Mesendoderm (in vitro differentiated cells): ENCODE measurements around the gene SLC35F4.

Experiments
- DNase-seq: peaks from one replicate; pipeline ENCODE4 v3.0.0; 2013
- H2AK5ac ChIP-seq: 2 replicates; pipeline ENCODE4 v1.6.1; 2013; ENCODE audit warnings: low read length, inconsistent platforms
- H2BK120ac ChIP-seq: 2 replicates; pipeline ENCODE4 v1.6.1; 2013; ENCODE audit warnings: low read depth, mild to moderate bottlenecking, low read length, moderate library complexity, mixed read lengths
- H2BK15ac ChIP-seq: replicated peaks from 2 replicates; pipeline ENCODE4 v1.6.1; 2013; ENCODE audit warnings: low read depth, mild to moderate bottlenecking, moderate library complexity
- H2BK5ac ChIP-seq: 2 replicates; pipeline ENCODE4 v1.6.1; 2013; ENCODE audit warnings: low read length, inconsistent platforms
- H3K18ac ChIP-seq: 2 replicates; pipeline ENCODE4 v1.6.1; 2013; ENCODE audit warnings: mild to moderate bottlenecking, low read length, mixed read lengths
- H3K23ac ChIP-seq: one replicate; pipeline ENCODE4 v1.6.1; 2013; ENCODE audit warnings: low read length
- H3K27ac ChIP-seq: 2 replicates; pipeline ENCODE4 v1.5.1; 2013; ENCODE audit warnings: low read depth, mild to moderate bottlenecking, inconsistent platforms, low read length, moderate library complexity
- H3K27me3 ChIP-seq: 2 replicates; pipeline ENCODE4 v1.6.1; 2013; ENCODE audit warnings: low read length, control low read depth, mild to moderate bottlenecking, inconsistent platforms; ENCODE audit not compliant: insufficient read depth, poor library complexity
- H3K36me3 ChIP-seq: 2 replicates; pipeline ENCODE4 v1.6.1; 2013; ENCODE audit warnings: low read length, inconsistent platforms; ENCODE audit not compliant: control insufficient read depth, insufficient read depth
- H3K4ac ChIP-seq: one replicate; pipeline ENCODE4 v1.6.1; 2013; ENCODE audit warnings: low read depth, mild to moderate bottlenecking, low read length, moderate library complexity
- H3K4me1 ChIP-seq: 2 replicates; pipeline ENCODE4 v1.6.1; 2013; ENCODE audit warnings: low read depth, low read length, inconsistent platforms; ENCODE audit not compliant: control insufficient read depth
- H3K4me2 ChIP-seq: 2 replicates; pipeline ENCODE4 v1.6.1; 2013; ENCODE audit warnings: low read length
- H3K4me3 ChIP-seq: 2 replicates; pipeline ENCODE4 v1.5.1; 2013; ENCODE audit warnings: mild to moderate bottlenecking, low read length
- H3K56ac ChIP-seq: one replicate; pipeline ENCODE4 v1.6.1; 2013; ENCODE audit warnings: low read length
- H3K79me1 ChIP-seq: 2 replicates; pipeline ENCODE4 v1.6.1; 2013; ENCODE audit warnings: low read length, inconsistent platforms
- H3K79me2 ChIP-seq: 2 replicates; pipeline ENCODE4 v1.6.1; 2013; ENCODE audit warnings: mild to moderate bottlenecking, low read length; ENCODE audit not compliant: control insufficient read depth, insufficient read depth
- H3K9ac ChIP-seq: 2 replicates; pipeline ENCODE4 v1.6.1; 2013; ENCODE audit warnings: low read length, inconsistent platforms
- H4K5ac ChIP-seq: one replicate; pipeline ENCODE4 v1.6.1; 2013; ENCODE audit warnings: low read length
- H4K8ac ChIP-seq: one replicate; pipeline ENCODE4 v1.6.1; 2013; ENCODE audit warnings: low read depth, mild to moderate bottlenecking, control low read depth, low read length, moderate library complexity
- WGBS: extraction: QIAGEN DNeasy Blood & Tissue Kit; methylation state at CpG from one replicate; pipeline ENCODE4 v1.1.7; 2013; ENCODE audit warnings: low lambda C conversion rate, missing lambda C conversion rate; ENCODE audit not compliant: insufficient coverage; ENCODE audit errors: extremely low coverage; 5-methylcytosine and 5-hydroxymethylcytosine counted together

SLC35F4 gene

DNA sequence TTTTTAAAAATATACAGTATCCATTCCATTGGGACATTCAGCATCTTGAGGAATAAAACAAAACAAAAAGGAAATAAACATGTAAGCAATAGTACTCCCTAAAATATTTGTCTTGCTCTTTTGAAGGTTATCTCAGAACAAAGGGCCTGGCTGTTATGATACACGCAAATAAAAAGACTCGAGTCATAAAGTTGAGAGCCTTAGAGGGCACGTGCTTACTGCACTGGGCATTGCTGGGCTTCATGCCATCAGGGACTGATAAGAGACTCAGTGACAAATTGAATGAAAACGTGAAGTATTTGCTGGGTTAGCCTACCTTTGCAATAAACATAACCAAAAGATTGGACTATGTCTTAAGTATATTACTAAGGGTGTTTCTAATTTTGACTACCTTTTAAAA is 118.9 kb downstream of the SLC35F4 start:
- no peaks in the 10 kb centered on the region for H3K4me1 ChIP-seq
- no peak overlapping the region for H3K4me2 ChIP-seq
- no peak overlapping the region for H4K8ac ChIP-seq
- no peak overlapping the region for H3K23ac ChIP-seq
- no peak overlapping the region for H3K56ac ChIP-seq
- no peaks in the 10 kb centered on the region for H3K27me3 ChIP-seq
- H3K27ac ChIP-seq = no peak overlapping the region
- no peak overlapping the region for H3K4me3 ChIP-seq
- no CpG with 5 or more reads among the region's 4 CpGs for WGBS
- DNase-seq = no peak
- H3K79me1 ChIP-seq = no peaks in the 10 kb centered on the region
- no peak overlapping the region for H2BK120ac ChIP-seq
- no peak overlapping the region for H3K9ac ChIP-seq
- H2AK5ac ChIP-seq = no peak overlapping the region
- H3K18ac ChIP-seq = no peak overlapping the region
- H3K4ac ChIP-seq = no peak overlapping the region
- no peak overlapping the region for H2BK5ac ChIP-seq
- H4K5ac ChIP-seq = no peak overlapping the region
- H3K36me3 ChIP-seq = no peaks in the 10 kb centered on the region
- H3K79me2 ChIP-seq = no peaks in the 10 kb centered on the region
- H2BK15ac ChIP-seq = no peak overlapping the region

DNA sequence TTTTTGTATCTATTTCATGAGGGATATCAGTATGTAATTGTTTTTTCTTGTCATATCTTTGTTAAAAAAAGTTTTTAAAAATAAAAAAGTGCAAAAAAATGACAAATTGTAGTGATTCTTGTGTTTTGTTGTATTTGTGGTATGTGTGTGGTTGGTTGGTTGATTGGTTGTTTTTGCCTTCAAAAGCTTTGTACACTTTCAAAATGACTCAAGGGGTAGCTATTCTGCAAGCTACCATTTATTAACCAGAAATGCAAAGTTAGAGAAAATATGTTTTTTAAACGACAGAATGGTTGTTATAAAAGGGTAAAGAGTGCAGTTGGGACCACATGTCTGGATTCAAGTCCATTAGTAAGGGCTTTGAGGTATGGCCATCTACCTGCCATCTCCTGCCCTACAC is 119.3 kb downstream of the SLC35F4 start:
- H3K27ac ChIP-seq = no peak overlapping the region
- H3K4me2 ChIP-seq = no peak overlapping the region
- no peak overlapping the region for H2BK120ac ChIP-seq
- H3K4ac ChIP-seq = no peak overlapping the region
- no peak overlapping the region for H3K9ac ChIP-seq
- no peak overlapping the region for H3K23ac ChIP-seq
- H4K8ac ChIP-seq = no peak overlapping the region
- H3K79me2 ChIP-seq = no peaks in the 10 kb centered on the region
- no peak for DNase-seq
- no peak overlapping the region for H2AK5ac ChIP-seq
- H2BK5ac ChIP-seq = no peak overlapping the region
- H3K18ac ChIP-seq = no peak overlapping the region
- no peak overlapping the region for H4K5ac ChIP-seq
- H3K27me3 ChIP-seq = no peaks in the 10 kb centered on the region
- no peak overlapping the region for H2BK15ac ChIP-seq
- H3K36me3 ChIP-seq = no peaks in the 10 kb centered on the region
- H3K79me1 ChIP-seq = no peaks in the 10 kb centered on the region
- WGBS = no CpG with 5 or more reads among the region's 1 CpG
- no peak overlapping the region for H3K4me3 ChIP-seq
- H3K56ac ChIP-seq = no peak overlapping the region
- H3K4me1 ChIP-seq = no peaks in the 10 kb centered on the region

DNA sequence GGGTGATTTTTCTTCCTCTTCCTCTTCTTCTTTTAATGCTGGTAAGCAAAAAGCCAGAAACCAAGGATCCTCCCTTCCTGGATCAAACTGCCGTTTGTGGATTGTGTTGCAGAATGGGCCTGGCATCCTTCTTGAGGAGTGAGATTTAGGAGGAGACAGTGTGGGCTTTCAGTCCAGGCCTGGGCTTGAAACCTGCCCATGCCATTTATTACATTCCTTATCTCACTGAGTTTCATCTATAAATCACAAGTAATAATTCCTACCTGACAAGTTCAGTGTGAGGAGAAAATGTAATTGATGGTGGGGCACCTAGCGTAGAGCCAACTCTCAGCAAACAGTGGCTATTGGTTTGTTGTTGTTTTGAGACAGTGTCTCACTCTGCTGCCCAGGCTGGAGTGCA is 126.4 kb downstream of the SLC35F4 start:
- H3K27ac ChIP-seq = no peak overlapping the region
- no peaks in the 10 kb centered on the region for H3K4me1 ChIP-seq
- no peak overlapping the region for H3K23ac ChIP-seq
- H4K8ac ChIP-seq = no peak overlapping the region
- H2BK15ac ChIP-seq = no peak overlapping the region
- H2BK5ac ChIP-seq = no peak overlapping the region
- H3K18ac ChIP-seq = no peak overlapping the region
- no peak overlapping the region for H2BK120ac ChIP-seq
- no peak overlapping the region for H3K4me2 ChIP-seq
- H3K4me3 ChIP-seq = no peak overlapping the region
- H3K36me3 ChIP-seq = no peaks in the 10 kb centered on the region
- no peak overlapping the region for H3K56ac ChIP-seq
- no peak overlapping the region for H3K9ac ChIP-seq
- H4K5ac ChIP-seq = no peak overlapping the region
- no peak for DNase-seq
- no CpG with 5 or more reads among the region's 2 CpGs for WGBS
- no peaks in the 10 kb centered on the region for H3K27me3 ChIP-seq
- H2AK5ac ChIP-seq = no peak overlapping the region
- no peaks in the 10 kb centered on the region for H3K79me2 ChIP-seq
- no peaks in the 10 kb centered on the region for H3K79me1 ChIP-seq
- H3K4ac ChIP-seq = no peak overlapping the region

DNA sequence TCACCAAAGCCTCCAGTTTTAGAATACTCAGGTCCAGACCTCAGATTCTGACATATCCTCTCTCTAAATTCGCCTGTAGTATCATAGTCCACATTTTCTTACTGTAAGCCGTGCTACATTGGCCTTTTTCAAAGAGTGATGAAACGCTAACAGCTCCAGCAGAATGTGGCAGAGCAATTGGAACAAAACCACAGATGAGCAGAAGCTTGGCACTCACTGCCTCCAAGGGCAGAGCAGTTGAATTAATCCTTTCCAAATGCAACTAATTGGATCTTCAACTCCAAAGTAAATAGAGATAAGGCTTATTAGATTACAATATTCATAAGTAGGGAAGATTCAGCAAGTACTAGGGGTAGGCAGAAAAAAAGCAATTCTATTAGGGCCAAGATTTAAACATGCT is 128.3 kb downstream of the SLC35F4 start:
- no peaks in the 10 kb centered on the region for H3K27me3 ChIP-seq
- no peak overlapping the region for H3K27ac ChIP-seq
- H3K4me2 ChIP-seq = no peak overlapping the region
- DNase-seq = no peak
- no peak overlapping the region for H3K23ac ChIP-seq
- no peaks in the 10 kb centered on the region for H3K79me2 ChIP-seq
- H4K5ac ChIP-seq = no peak overlapping the region
- H3K79me1 ChIP-seq = no peaks in the 10 kb centered on the region
- no peak overlapping the region for H3K56ac ChIP-seq
- no peak overlapping the region for H3K4me3 ChIP-seq
- H3K4ac ChIP-seq = no peak overlapping the region
- no peak overlapping the region for H4K8ac ChIP-seq
- no peak overlapping the region for H3K18ac ChIP-seq
- no peaks in the 10 kb centered on the region for H3K36me3 ChIP-seq
- H2BK5ac ChIP-seq = no peak overlapping the region
- H2AK5ac ChIP-seq = no peak overlapping the region
- no peak overlapping the region for H2BK120ac ChIP-seq
- no peak overlapping the region for H2BK15ac ChIP-seq
- no CpG with 5 or more reads among the region's 3 CpGs for WGBS
- no peaks in the 10 kb centered on the region for H3K4me1 ChIP-seq
- H3K9ac ChIP-seq = no peak overlapping the region

DNA sequence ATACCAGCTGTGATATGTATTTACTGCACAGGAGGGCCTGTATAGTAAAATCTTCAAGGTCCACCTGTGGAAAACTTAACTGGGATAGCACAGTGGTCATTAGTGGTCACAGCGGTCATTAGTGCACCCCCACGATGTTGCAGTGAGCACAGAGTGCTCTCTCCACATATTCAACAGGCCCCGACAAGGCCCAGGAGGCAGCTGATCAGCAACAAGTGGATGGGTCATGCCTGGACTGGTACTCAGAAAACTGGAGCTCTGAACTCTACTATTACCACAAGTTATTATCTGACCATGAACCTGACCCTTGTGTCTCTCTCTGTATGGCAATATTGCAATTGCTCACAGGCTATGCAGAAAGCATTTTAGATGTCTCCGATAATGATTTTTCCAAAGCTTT is 129.5 kb downstream of the SLC35F4 start:
- H3K79me1 ChIP-seq = no peaks in the 10 kb centered on the region
- H3K23ac ChIP-seq = no peak overlapping the region
- no peak for DNase-seq
- WGBS = no CpG with 5 or more reads among the region's 4 CpGs
- no peak overlapping the region for H4K8ac ChIP-seq
- no peak overlapping the region for H3K27ac ChIP-seq
- H3K56ac ChIP-seq = no peak overlapping the region
- H2BK5ac ChIP-seq = no peak overlapping the region
- no peak overlapping the region for H3K4ac ChIP-seq
- no peak overlapping the region for H2BK15ac ChIP-seq
- no peak overlapping the region for H2AK5ac ChIP-seq
- no peaks in the 10 kb centered on the region for H3K79me2 ChIP-seq
- no peak overlapping the region for H2BK120ac ChIP-seq
- H3K9ac ChIP-seq = no peak overlapping the region
- H4K5ac ChIP-seq = no peak overlapping the region
- no peaks in the 10 kb centered on the region for H3K27me3 ChIP-seq
- H3K36me3 ChIP-seq = no peaks in the 10 kb centered on the region
- no peaks in the 10 kb centered on the region for H3K4me1 ChIP-seq
- no peak overlapping the region for H3K4me3 ChIP-seq
- no peak overlapping the region for H3K18ac ChIP-seq
- H3K4me2 ChIP-seq = no peak overlapping the region

DNA sequence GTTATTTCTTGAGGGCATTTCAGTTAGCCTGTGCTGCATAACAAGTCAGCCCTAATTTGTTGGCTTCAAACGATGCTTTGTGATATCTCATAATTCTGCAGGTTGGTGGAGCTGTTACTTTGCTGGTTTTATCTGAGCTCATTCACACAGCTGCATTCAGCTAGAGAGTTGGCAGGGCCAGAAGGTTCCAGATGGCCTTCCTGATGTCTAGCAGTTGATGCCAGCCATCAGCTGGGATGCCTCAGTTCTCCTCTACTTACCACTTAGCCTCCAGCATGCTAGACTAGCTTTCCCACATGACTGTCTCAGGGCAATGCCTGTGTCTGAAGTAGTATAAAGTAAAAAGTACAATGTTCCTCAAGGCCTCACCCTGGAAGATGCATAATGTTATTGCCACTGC is 130.6 kb downstream of the SLC35F4 start:
- H3K27me3 ChIP-seq = no peaks in the 10 kb centered on the region
- no peak overlapping the region for H3K4me2 ChIP-seq
- H3K18ac ChIP-seq = no peak overlapping the region
- no peak overlapping the region for H3K4me3 ChIP-seq
- no peak overlapping the region for H3K23ac ChIP-seq
- no peak overlapping the region for H3K56ac ChIP-seq
- no peaks in the 10 kb centered on the region for H3K36me3 ChIP-seq
- H4K8ac ChIP-seq = no peak overlapping the region
- H3K79me1 ChIP-seq = no peaks in the 10 kb centered on the region
- H3K79me2 ChIP-seq = no peaks in the 10 kb centered on the region
- no peak overlapping the region for H2AK5ac ChIP-seq
- DNase-seq = no peak
- no peak overlapping the region for H3K9ac ChIP-seq
- no peak overlapping the region for H2BK120ac ChIP-seq
- no peak overlapping the region for H2BK15ac ChIP-seq
- no peak overlapping the region for H3K4ac ChIP-seq
- no peaks in the 10 kb centered on the region for H3K4me1 ChIP-seq
- H4K5ac ChIP-seq = no peak overlapping the region
- H3K27ac ChIP-seq = no peak overlapping the region
- WGBS = no CpG with 5 or more reads among the region's 1 CpG
- no peak overlapping the region for H2BK5ac ChIP-seq
